ENCODE measurements around the gene GULP1.
"Not testable (repeated sequence)": the region's sequence is repeated elsewhere in the genome, so short reads cannot be mapped to it uniquely, and the experiment has no call there.

GULP1 gene

GRCh38 chr2:188435115-188435514 is 143.4 kb downstream of the GULP1 start:
- no peak for DNase-seq

GRCh38 chr2:188437537-188437936 is 145.9 kb downstream of the GULP1 start:
- DNase-seq: no peak

GRCh38 chr2:188439986-188440385 is 148.3 kb downstream of the GULP1 start:
- no peak for DNase-seq

- no peak for DNase-seq
Measured at GRCh38 chr2:188440849-188441248, 149.2 kb downstream of the GULP1 start.

GRCh38 chr2:188441288-188441947 is 149.7 kb downstream of the GULP1 start:
- DNase-seq: no peak

GRCh38 chr2:188443207-188443606 is 151.5 kb downstream of the GULP1 start:
- DNase-seq: no peak

GRCh38 chr2:188444106-188444835 is 152.6 kb downstream of the GULP1 start:
- no peak for DNase-seq

GRCh38 chr2:188449561-188449960 is 157.9 kb downstream of the GULP1 start:
- no peak for DNase-seq

GRCh38 chr2:188449971-188450370 is 158.3 kb downstream of the GULP1 start:
- no peak for DNase-seq

GRCh38 chr2:188450732-188451483 is 159.2 kb downstream of the GULP1 start:
- no peak for DNase-seq

GRCh38 chr2:188452084-188452483 is 160.4 kb downstream of the GULP1 start:
- DNase-seq: no peak

GRCh38 chr2:188456114-188456909 is 164.6 kb downstream of the GULP1 start:
- DNase-seq: no peak

- no peak for DNase-seq
Measured at GRCh38 chr2:188459061-188459460, 167.4 kb downstream of the GULP1 start.

GRCh38 chr2:188466078-188466477 is 174.4 kb downstream of the GULP1 start:
- not testable (repeated sequence) for DNase-seq

GRCh38 chr2:188466761-188467160 is 175.1 kb downstream of the GULP1 start:
- no peak for DNase-seq

- no peak for DNase-seq
Measured at GRCh38 chr2:188471166-188471565, 179.5 kb downstream of the GULP1 start.

GRCh38 chr2:188473306-188473705 is 181.6 kb downstream of the GULP1 start:
- DNase-seq: no peak

- no peak for DNase-seq
Measured at GRCh38 chr2:188474316-188474715, 182.6 kb downstream of the GULP1 start.

GRCh38 chr2:188475945-188476344 is 184.3 kb downstream of the GULP1 start:
- no peak for DNase-seq

GRCh38 chr2:188477564-188478103 is 186.0 kb downstream of the GULP1 start:
- no peak for DNase-seq

- DNase-seq: no peak
Measured at GRCh38 chr2:188478724-188479123, 187.1 kb downstream of the GULP1 start.

- no peak for DNase-seq
Measured at GRCh38 chr2:188481474-188481873, 189.8 kb downstream of the GULP1 start.

GRCh38 chr2:188485496-188485895 is 193.8 kb downstream of the GULP1 start:
- no peak for DNase-seq
